ENCODE measurements around the gene FLOT1.

DNA sequence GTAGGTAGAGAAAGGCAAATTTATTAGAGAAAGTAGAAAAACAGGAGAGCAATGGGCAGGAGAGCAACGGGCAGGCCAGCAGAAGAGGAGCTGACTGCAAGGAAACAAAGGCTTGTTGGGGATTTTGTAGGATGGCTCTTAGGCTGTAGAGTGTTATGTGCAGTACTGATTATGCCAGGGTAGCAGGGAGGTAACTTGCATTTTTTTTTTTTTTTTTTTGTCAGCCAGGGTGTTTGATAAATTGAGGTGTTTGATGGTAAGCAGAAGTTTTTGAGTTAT, 38.1 kb upstream of the FLOT1 start:
- TF ChIP-seq POLR2AphosphoS5 (IDR thresholded peaks at IDR 0.05; ENCODE audit: borderline replicate concordance, low read depth, low read length) (no peak), EZH2 (IDR thresholded peaks at IDR 0.05) (no peak)

Measured in SK-N-MC (cell line).